ENCODE results near the gene DOK3.
"Not testable (repeated sequence)": the region's sequence is repeated elsewhere in the genome, so short reads cannot be mapped to it uniquely, and the experiment has no call there.

DOK3 gene

GRCh38 chr5:177534433-177534832 is 24.8 kb upstream of the DOK3 start:
- DNase-seq, result not testable (repeated sequence)

DNA sequence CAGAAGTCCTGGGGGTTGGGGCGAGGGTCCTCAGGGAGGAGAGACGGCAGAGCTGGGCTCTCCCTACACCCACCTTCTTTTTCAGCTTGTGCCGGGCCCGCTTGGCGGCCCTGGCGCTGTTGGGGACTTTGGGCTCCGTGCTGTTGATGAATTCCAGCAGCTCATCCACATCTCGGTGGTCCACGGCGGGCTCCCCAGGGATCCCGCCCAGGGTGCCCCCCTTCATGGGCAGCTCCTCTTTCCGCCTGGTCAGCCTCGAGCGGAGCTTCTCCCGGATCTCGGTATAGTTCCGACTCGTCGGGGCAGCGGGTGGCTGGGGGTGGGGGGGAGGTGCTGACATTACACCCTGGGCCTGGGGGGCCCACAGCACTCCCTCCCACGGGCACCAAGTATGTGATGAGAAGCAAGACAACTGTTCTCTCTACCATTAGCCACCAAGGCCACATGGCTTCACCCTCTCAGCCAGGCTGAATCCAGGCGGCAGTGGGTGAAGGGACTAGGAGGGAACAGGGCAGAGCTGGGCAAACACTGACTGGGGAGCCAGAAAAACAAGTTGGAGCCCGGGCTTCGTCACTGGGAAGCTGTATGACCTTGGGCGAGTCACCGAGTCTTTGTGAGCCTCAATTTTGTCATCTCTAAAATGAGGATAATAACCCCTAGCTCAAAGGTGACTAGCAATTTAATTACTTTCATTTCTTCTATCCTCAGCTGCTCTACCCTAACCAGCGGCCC is 21.7 kb upstream of the DOK3 start:
- no peak for DNase-seq

DNA sequence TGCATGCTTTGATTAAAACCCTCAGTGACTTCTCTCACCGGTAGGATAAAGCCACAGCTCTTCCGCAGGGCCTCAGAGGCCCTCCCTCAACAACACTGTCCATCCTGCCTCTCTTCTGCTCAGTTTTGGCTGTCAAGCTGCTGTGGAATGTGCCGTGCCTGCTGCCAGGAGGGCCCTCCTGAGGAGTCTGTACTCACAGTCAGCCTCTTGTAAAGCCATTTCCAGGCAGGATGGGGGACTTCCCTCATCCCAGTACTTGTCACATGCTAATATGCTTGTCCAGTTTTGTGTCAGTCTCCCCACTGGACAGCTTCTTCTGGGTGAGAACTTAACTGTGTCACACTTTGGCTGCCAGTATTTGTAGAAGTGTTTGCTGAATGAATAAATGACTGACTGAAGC is 21.0 kb upstream of the DOK3 start:
- no peak for DNase-seq

- peak; percentile 67 for DNase-seq
These were observed 19.9 kb upstream of the DOK3 start for GRCh38 chr5:177529247-177530203.

GRCh38 chr5:177528631-177529030 is 19.0 kb upstream of the DOK3 start:
- DNase-seq, result no peak

- DNase-seq, result no peak
These were observed 18.0 kb upstream of the DOK3 start for GRCh38 chr5:177527595-177527994.

DNA sequence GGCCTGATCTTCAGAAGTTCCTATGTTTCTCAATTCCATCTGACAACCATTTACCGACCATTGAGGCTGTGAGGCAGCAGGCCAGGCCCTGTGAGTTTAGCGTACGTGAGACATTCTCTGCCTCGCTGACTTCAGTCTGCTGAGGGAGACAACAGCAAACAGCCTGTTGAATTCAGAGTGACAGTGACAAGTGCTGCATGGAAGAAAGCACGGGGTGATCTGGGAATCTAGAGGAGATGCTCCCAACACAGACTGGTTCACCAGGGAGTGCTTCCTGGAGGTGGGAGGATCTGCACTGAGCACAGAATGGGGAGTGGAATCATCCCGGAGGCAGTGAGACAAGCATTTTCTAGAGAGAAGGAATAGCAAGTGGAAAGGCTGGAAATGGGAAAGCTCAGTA is 17.2 kb upstream of the DOK3 start:
- no peak for DNase-seq

DNA sequence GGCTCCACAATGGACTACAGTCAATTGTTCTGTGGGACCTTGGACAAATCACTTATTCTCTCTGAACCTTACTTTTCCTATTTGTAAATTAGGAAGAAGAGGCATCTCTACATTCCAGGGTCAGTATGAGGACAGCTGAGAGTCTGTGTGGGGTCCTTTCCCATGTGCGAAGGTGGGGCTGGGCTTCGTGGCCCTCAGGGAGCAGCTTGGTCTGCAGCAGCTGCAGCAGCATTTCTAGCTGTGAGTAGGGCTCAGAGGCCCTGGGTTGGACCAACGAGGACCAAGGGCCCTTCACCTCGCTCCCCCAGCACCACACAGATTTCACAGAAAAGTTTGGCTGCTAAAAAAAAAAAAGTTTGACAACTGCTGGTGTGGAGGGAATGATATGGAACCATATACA is 16.6 kb upstream of the DOK3 start:
- DNase-seq, result no peak

GRCh38 chr5:177524941-177525655 is 15.5 kb upstream of the DOK3 start:
- no peak for DNase-seq

DNA sequence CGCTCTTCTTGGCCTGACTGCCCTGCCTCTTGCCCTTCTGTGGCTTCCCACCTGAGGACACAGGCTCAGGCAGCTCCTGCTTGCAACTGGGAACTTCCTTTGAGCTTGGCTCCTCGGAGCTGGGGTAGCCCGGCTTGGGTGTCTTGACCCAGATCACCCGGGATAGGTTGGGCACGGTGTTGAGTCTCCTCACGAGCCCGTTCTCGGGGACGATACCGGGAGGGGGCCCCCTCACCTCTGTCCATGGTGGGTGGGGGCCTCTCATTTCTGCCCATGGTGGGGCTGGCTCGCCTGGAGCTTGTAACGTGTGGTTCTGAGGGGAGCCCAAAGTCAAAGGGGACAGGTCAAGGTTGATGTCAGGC is 14.9 kb upstream of the DOK3 start:
- no peak for DNase-seq

GRCh38 chr5:177523711-177524538 is 14.3 kb upstream of the DOK3 start:
- DNase-seq, result no peak

DNA sequence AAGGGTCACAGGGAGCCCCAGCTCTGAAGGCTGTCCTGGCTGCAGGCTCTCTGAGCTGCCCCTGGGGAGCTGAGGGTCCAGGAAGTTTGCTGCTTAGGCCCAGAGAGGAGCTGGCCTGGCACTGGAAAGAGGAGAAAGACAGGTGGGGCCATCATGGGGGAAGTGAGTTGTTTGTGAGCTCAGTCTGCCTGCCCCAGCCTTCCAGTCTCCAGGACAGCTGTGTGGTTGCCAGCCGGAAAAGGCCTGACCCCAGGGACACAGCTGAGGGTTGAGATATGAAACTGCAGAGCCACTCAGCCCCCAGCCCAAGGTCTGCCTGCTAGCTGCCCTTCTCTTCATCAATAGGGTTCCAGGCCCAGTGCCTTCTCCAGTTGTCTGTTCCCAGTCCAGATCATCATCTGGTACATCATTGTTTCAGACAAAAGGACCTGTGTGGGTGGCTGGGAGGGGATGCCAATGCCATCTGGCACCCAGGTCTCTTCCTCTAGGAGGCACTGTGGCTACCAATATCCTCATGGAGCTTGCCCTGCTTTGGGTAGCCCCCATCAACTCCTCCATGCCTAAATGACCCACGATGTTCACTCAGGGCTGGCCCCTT is 11.4 kb upstream of the DOK3 start:
- no peak for DNase-seq

DNA sequence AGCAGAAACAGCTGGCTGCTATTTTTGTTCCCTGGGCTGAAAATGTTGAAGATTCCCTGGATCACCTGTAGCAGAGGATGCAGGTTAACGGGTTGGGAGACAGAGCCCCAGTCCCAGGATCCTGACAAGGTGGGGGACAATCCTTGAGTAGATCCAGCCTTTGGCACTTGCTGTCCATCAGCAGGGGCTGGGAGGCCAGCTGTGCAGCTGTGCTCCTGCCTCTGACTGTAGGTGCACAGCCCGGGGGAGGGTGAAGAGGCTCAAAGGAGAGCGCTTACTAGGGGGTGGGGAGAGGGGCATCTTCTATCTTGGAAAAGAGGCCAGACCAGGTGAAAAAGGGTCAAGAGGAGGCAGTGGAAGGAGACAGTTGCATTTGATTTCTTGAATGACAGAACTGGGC is 10.6 kb upstream of the DOK3 start:
- no peak for DNase-seq

DNA sequence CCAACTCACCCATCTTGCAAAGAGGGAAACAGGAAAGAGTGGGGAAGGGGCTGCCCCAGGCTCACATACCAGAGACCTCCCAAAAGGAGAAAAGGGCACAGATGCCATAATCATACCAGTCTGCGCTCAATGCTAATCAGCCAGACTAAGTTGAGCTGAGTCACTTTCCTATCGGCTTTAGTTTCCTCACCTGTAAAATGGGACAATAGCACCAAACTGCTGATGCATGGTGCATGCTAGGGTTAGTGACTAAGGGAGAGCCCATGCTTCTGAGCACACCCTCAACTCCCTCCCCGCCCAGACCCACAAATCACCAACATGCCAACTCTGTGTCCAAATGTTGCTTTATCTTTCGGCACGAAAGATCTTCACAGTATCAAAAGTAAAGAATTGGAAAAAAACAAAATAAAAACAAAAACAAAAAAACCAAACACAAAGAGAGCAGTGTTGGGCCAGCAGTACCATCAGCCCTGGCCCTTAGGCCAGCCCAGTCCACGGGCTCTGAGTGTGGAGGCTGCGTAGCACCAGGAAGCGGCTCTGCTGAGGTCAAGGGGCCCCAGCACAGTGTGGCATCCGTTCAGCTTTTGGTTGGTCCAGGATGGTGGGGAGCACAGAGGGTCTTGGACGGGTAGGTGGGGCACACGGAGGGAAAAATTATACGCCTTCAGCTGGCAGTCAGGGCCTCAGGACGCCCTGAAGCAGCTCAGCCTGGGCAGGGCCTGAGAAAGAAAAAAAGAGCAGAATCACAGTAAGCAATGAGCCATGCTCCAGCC is 10.0 kb upstream of the DOK3 start:
- DNase-seq, result no peak

GRCh38 chr5:177516601-177517568 is 7.3 kb upstream of the DOK3 start, which contains the start of gene DDX41:
TSS of gene DDX41 (minus strand) at chr5:177516961. CDS start at chr5:177516945, 16 bp downstream.
- peak; percentile 99 for DNase-seq

DNA sequence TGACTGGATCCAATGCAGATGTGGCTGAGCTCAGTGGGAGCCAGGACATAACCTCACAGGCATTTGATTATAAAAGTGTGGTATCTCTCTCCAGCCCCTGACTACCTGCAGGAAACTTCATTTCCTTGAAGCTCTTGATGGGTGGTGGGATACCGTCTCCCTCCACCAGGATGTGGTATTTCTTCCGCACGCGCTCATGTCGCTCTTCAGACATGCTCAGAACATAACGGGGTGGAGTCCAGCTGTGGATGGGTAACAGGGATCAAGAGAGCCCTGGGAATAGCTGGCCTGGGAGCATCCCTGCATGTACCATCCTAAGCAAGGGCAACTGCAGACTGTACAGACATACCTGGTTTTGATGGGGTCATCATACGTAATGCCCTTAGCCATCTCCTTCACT is 6.0 kb upstream of the DOK3 start:
- DNase-seq, result no peak

GRCh38 chr5:177514541-177514940 is 4.9 kb upstream of the DOK3 start:
- DNase-seq, result no peak

GRCh38 chr5:177513500-177513899 is 3.9 kb upstream of the DOK3 start:
- no peak for DNase-seq

GRCh38 chr5:177512736-177513380 is 3.2 kb upstream of the DOK3 start:
- DNase-seq, result no peak
